OCI-LY7 (cell line): ENCODE data around the gene EDC3.

ENCODE experiments used
- CTCF ChIP-seq: fragments of 200-600 bp; sonication (generic); conservative IDR thresholded peaks from 2 replicates; pipeline ENCODE4 v1.5.1; 2014; ENCODE audit warnings: mild to moderate bottlenecking, antibody characterized with exemption, low read length, moderate library complexity, mixed read lengths
- EZH2phosphoT487 ChIP-seq: fragments of 200-600 bp; sonication (generic); IDR thresholded peaks from 2 replicates; pipeline ENCODE4 v1.6.1; 2018; ENCODE audit warnings: low read depth, borderline replicate concordance, mild to moderate bottlenecking, mixed run types, antibody characterized with exemption, low read length, moderate library complexity, mixed read lengths

GRCh38 chr15:74682954-74683353 lies 12.9 kb downstream of the EDC3 start:
- TF ChIP-seq CTCF: no peak
- TF ChIP-seq EZH2phosphoT487: no peak
